Gastrocnemius medialis (tissue), 4 donors: Measurements from ENCODE around the gene MGAT5.

ENCODE experiments used
- POLR2A ChIP-seq, 2 donors: fragments of 450-650 bp; IDR thresholded peaks; one replicate each; pipeline ENCODE4 v1.6.1; 2017; ENCODE audit warnings: antibody characterized with exemption in 2 of 2, mild to moderate bottlenecking in 2 of 2, moderate library complexity in 2 of 2
- TF ChIP-seq, protein P1 (sequence below), 5 experiments: fragments of 450-650 bp in 3 of 5; fragments of 200-600 bp in 2 of 5; sonication (generic) in 2 of 5; IDR thresholded peaks in 4 of 5; conservative IDR thresholded peaks in 1 of 5; 1 replicate in 4 of 5; 2 replicates in 1 of 5; pipeline ENCODE4 v1.5.1; 2016 to 2019; ENCODE audit warnings: antibody characterized with exemption in 5 of 5, mild to moderate bottlenecking in 3 of 5, moderate library complexity in 3 of 5

DNA sequence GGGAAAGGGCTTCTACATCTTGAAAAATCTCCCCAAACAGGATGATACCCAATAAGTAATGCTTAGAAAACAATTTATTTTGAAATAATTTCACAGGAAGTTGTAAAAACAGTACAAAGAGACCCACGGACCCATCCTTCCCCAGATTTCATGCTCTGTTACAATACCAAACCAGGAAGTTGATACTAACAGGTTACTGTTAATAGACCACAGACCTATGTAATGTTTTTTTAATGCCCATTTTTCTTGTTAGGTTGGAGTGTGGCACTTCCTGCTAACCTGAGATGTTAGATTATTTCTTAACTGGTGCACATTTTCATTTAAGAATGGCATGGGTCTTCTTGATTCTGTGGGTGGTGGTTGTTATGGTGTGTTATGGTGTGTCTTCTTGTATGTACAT is 21.4 kb upstream of the MGAT5 start:
- TF ChIP-seq, protein P1, sequence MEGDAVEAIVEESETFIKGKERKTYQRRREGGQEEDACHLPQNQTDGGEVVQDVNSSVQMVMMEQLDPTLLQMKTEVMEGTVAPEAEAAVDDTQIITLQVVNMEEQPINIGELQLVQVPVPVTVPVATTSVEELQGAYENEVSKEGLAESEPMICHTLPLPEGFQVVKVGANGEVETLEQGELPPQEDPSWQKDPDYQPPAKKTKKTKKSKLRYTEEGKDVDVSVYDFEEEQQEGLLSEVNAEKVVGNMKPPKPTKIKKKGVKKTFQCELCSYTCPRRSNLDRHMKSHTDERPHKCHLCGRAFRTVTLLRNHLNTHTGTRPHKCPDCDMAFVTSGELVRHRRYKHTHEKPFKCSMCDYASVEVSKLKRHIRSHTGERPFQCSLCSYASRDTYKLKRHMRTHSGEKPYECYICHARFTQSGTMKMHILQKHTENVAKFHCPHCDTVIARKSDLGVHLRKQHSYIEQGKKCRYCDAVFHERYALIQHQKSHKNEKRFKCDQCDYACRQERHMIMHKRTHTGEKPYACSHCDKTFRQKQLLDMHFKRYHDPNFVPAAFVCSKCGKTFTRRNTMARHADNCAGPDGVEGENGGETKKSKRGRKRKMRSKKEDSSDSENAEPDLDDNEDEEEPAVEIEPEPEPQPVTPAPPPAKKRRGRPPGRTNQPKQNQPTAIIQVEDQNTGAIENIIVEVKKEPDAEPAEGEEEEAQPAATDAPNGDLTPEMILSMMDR (IDR thresholded peaks at IDR 0.05 in 4 of 5, conservative IDR thresholded peaks at IDR 0.05 in 1 of 5), result no peak
- no peak for TF ChIP-seq POLR2A (IDR thresholded peaks at IDR 0.05)
